Type B pancreatic cell (in vitro differentiated cells): ENCODE results near the gene NRIP2. TPM values are rescaled to one million over a fixed set of nuclear protein-coding genes. Genes with fewer than 3 reads are reported as not detected.

Experiments used
- DNase-seq: peaks from one replicate; pipeline ENCODE4 v3.0.0; 2021; ENCODE audit warnings: mixed read lengths; ENCODE audit not compliant: unreplicated experiment; ENCODE audit errors: extremely low spot score
- H3K27ac Mint-ChIP-seq: 2 replicates; pipeline ENCODE4 v1.8.0; 2021; ENCODE audit warnings: mild to moderate bottlenecking, mixed read lengths
- H3K27me3 Mint-ChIP-seq: 2 replicates; pipeline ENCODE4 v1.8.0; 2021; ENCODE audit warnings: mixed read lengths
- H3K36me3 Mint-ChIP-seq: 2 replicates; pipeline ENCODE4 v1.8.0; 2021; ENCODE audit warnings: mixed read lengths
- H3K4me1 Mint-ChIP-seq: one replicate; pipeline ENCODE4 v1.8.0; 2021; ENCODE audit warnings: mixed read lengths; ENCODE audit not compliant: unreplicated experiment
- H3K4me3 Mint-ChIP-seq: 2 replicates; pipeline ENCODE4 v1.8.0; 2021; ENCODE audit warnings: mild to moderate bottlenecking, mixed read lengths
- H3K9me3 Mint-ChIP-seq: 2 replicates; pipeline ENCODE4 v1.8.0; 2021; ENCODE audit warnings: mixed read lengths
- CTCF ChIP-seq: fragments of 200-600 bp; sonication (generic); conservative IDR thresholded peaks from 2 replicates; pipeline ENCODE4 v1.5.0; 2021; ENCODE audit warnings: antibody characterized with exemption, mild to moderate bottlenecking
- total RNA-seq: library from RNA; stranded (reverse); gene quantifications from 2 replicates; pipeline ENCODE4 v1.2.1, GENCODE V29; 2021; ENCODE audit warnings: low replicate concordance

Gene NRIP2
- total RNA-seq, 1 donor from 2014 or later = 1.2 TPM

- no peaks in the 10 kb centered on the region for H3K9me3 Mint-ChIP-seq
- TF ChIP-seq CTCF = peak; percentile 81
- peaks cover 3% of the 10 kb centered on the region for H3K27me3 Mint-ChIP-seq
- H3K36me3 Mint-ChIP-seq = peaks cover 20% of the 10 kb centered on the region
- H3K4me3 Mint-ChIP-seq = peak overlapping the region; percentile 100
- peak overlapping the region; percentile 100 for H3K27ac Mint-ChIP-seq
- DNase-seq = no peak
- peaks cover 4% of the 10 kb centered on the region for H3K4me1 Mint-ChIP-seq
Observed at GRCh38 chr12:2813214-2814185, 21.3 kb downstream of the NRIP2 start.

- H3K4me1 Mint-ChIP-seq = peaks cover 4% of the 10 kb centered on the region
- H3K36me3 Mint-ChIP-seq = peaks cover 12% of the 10 kb centered on the region
- TF ChIP-seq CTCF = no peak
- H3K27me3 Mint-ChIP-seq = peaks cover 3% of the 10 kb centered on the region
- peak within 1 kb of the TSS; percentile 100 for H3K4me3 Mint-ChIP-seq
- peak; percentile 93 for DNase-seq
- peak within 1 kb of the TSS; percentile 100 for H3K27ac Mint-ChIP-seq
- peaks cover 1% of the 10 kb centered on the region for H3K9me3 Mint-ChIP-seq
Observed at GRCh38 chr12:2812290-2813213, 22.3 kb downstream of the NRIP2 start, which contains the start of gene ITFG2. ITFG2 (plus strand) TSS chr12:2812668; CDS start chr12:2812761, 93 bp downstream.

- DNase-seq = no peak
- Mint-ChIP-seq H3K36me3 (peaks cover 17% of the 10 kb centered on the region), H3K27ac (peak overlapping the region; percentile 100), H3K4me1 (peaks cover 4% of the 10 kb centered on the region), H3K9me3 (peaks cover 5% of the 10 kb centered on the region), H3K27me3 (peaks cover 3% of the 10 kb centered on the region), H3K4me3 (peak overlapping the region; percentile 100)
- no peak for TF ChIP-seq CTCF
Observed at GRCh38 chr12:2811801-2812200, 23.0 kb downstream of the NRIP2 start.

GRCh38 chr12:2806700-2807099 is 28.1 kb downstream of the NRIP2 start:
- no peak for DNase-seq
- Mint-ChIP-seq H3K4me3 (no peak overlapping the region), H3K36me3 (peaks cover 35% of the 10 kb centered on the region), H3K9me3 (peaks cover 5% of the 10 kb centered on the region), H3K27ac (peak overlapping the region; percentile 77), H3K27me3 (no peaks in the 10 kb centered on the region), H3K4me1 (no peaks in the 10 kb centered on the region)
- TF ChIP-seq CTCF = no peak

- no peak for TF ChIP-seq CTCF
- Mint-ChIP-seq H3K27ac (peak overlapping the region; percentile 32), H3K9me3 (peaks cover 5% of the 10 kb centered on the region), H3K4me3 (no peak overlapping the region), H3K36me3 (peaks cover 49% of the 10 kb centered on the region), H3K27me3 (no peaks in the 10 kb centered on the region), H3K4me1 (no peaks in the 10 kb centered on the region)
- no peak for DNase-seq
Observed at GRCh38 chr12:2805143-2805520, 29.7 kb downstream of the NRIP2 start.
